Measurements from ENCODE around the gene CCL24. TPM values are rescaled to one million over a fixed set of nuclear protein-coding genes. Genes with fewer than 3 reads are reported as not detected.

The CCL24 gene
- total RNA-seq, 2 experiments from 2014 or later: not detected

Other genes starting within 250 kb of the CCL24 start
- gene HIP1, start 74.9 kb downstream of the CCL24 start, total RNA-seq: 1 to 10 TPM; 5.2 to 5.4 TPM
- gene CCL26, start 41.6 kb downstream of the CCL24 start, total RNA-seq: not detected
- gene RHBDD2, start 65.2 kb upstream of the CCL24 start, total RNA-seq: 10 to 100 TPM; 47.7 to 51.7 TPM
- 10 to 100 TPM; 34.0 to 45.3 TPM for gene POR, start 101.3 kb upstream of the CCL24 start, total RNA-seq
- 10 to 100 TPM; 34.3 to 34.9 TPM for gene TMEM120A, start 180.8 kb upstream of the CCL24 start, total RNA-seq
- 10 to 100 TPM; 37.3 to 40.4 TPM for gene STYXL1, start 234.2 kb upstream of the CCL24 start, total RNA-seq
- 100 to 1,000 TPM; 159 to 161 TPM for gene MDH2, start 234.3 kb upstream of the CCL24 start, total RNA-seq

Data from activated CD4-positive, alpha-beta memory T cell treated with anti-CD3 and anti-CD28 coated beads, Interleukin-2, amount 10 ng/mL, durations not matched to agents 7 days and 5 days (primary cell).